K562 (cell line): ENCODE measurements around the gene ZC3H12C. TPM values are rescaled to one million over a fixed set of nuclear protein-coding genes. Genes with fewer than 3 reads are reported as not detected.

ENCODE experiments used
- ATAC-seq: fragments of 200-7000 bp; cut with Tn5 transposase; 3 replicates; pipeline ENCODE4 v1.9.1; 2020; ENCODE audit warnings: moderate library complexity
- BruUV-seq: library from RNA; stranded (reverse); fragments of 400-500 nt; replicated peaks from 2 replicates; lab custom pipeline; 2021; lab: Mats Ljungman, UMichigan
- CTCF ChIA-PET: fragments of 300-600 bp; formaldehyde crosslinking; extraction: SDS; loops from one replicate; lab custom pipeline; 2021; ENCODE audit warnings: low intra/inter-chr PET ratio; lab: Yijun Ruan, JAX
- POLR2A ChIA-PET: fragments of 300-600, 350-650 bp; sonication (Branson Sonifier 250); formaldehyde crosslinking; extraction: SDS; loops from one replicate; lab custom pipeline; 2021; ENCODE audit warnings: antibody characterized with exemption, inconsistent platforms; lab: Yijun Ruan, JAX
- DNase-seq, 4 experiments: peaks; one replicate each; pipeline versions ENCODE4 v3.0.0 to v3.0.0-alpha.2; 2011 to 2018; ENCODE audit warnings: low spot score in 3 of 4, mixed read lengths in 3 of 4; ENCODE audit errors: extremely low read depth in 1 of 4
- FAIRE-seq: peaks from 2 replicates; lab custom pipeline; 2011; peaks lifted over from hg19 to GRCh38; lab: Jason Lieb, UNC
- H2AFZ ChIP-seq: 2 replicates; pipeline ENCODE4 v1.6.0; 2011; ENCODE audit warnings: low read depth, low read length, control low read depth, inconsistent platforms
- H3K27ac ChIP-seq: fragments of 200-600 bp; 3 replicates; pipeline ENCODE4 v1.8.0; 2011; ENCODE audit warnings: low read depth, mild to moderate bottlenecking, control low read depth, inconsistent platforms, low read length, moderate library complexity, mixed read lengths; ENCODE audit errors: extremely low read depth
- H3K27me3 ChIP-seq, 2 experiments: fragments of 300-600 bp in 1 of 2; 2 replicates in 1 of 2; 3 replicates in 1 of 2; pipeline versions ENCODE4 v1.6.0 to v1.8.0; 2011; ENCODE audit warnings: inconsistent platforms in 2 of 2, low read length in 2 of 2, mild to moderate bottlenecking in 1 of 2, mixed read lengths in 1 of 2, moderate library complexity in 1 of 2; ENCODE audit not compliant: control insufficient read depth in 2 of 2, insufficient read depth in 2 of 2
- H3K36me3 ChIP-seq: fragments of 300-600 bp; 3 replicates; pipeline ENCODE4 v1.8.0; 2011; ENCODE audit warnings: mild to moderate bottlenecking, low read length, inconsistent platforms; ENCODE audit not compliant: control insufficient read depth, insufficient read depth
- H3K4me1 ChIP-seq, 2 experiments: fragments of 200-600 bp in 1 of 2; replicated peaks in 1 of 2; 2 replicates in 1 of 2; 3 replicates in 1 of 2; pipeline versions ENCODE4 v1.5.1 to v1.8.0; 2011; ENCODE audit warnings: inconsistent platforms in 2 of 2, low read length in 2 of 2, mild to moderate bottlenecking in 1 of 2, mixed read lengths in 1 of 2, moderate library complexity in 1 of 2; ENCODE audit not compliant: control insufficient read depth in 2 of 2, insufficient read depth in 2 of 2
- H3K4me2 ChIP-seq: 2 replicates; pipeline ENCODE4 v1.6.1; 2011; ENCODE audit warnings: low read length, control low read depth, inconsistent platforms, mixed read lengths; ENCODE audit not compliant: insufficient read depth
- H3K4me3 ChIP-seq: fragments of 200-600 bp; sonication (generic), shearing (Covaris generic); 2 replicates; pipeline ENCODE4 v1.5.1; 2016; ENCODE audit warnings: control low read depth, inconsistent platforms
- H3K79me2 ChIP-seq: fragments of 200-600 bp; 3 replicates; pipeline ENCODE4 v1.8.0; 2011; ENCODE audit warnings: low read length, inconsistent platforms; ENCODE audit not compliant: control insufficient read depth, insufficient read depth
- H3K9ac ChIP-seq, 2 experiments: 2 replicates each; pipeline versions ENCODE4 v1.6.0 to v1.6.1; 2011; ENCODE audit warnings: low read depth in 2 of 2, low read length in 2 of 2, control low read depth in 1 of 2, inconsistent platforms in 1 of 2, mild to moderate bottlenecking in 1 of 2, mixed read lengths in 1 of 2; ENCODE audit not compliant: insufficient read depth in 1 of 2
- H3K9me1 ChIP-seq: one replicate; pipeline ENCODE4 v1.6.0; 2011; ENCODE audit warnings: inconsistent platforms, mild to moderate bottlenecking, low read length, moderate library complexity; ENCODE audit not compliant: control insufficient read depth, insufficient read depth
- H3K9me3 ChIP-seq: replicated peaks from 2 replicates; pipeline ENCODE4 v1.5.1; 2011; ENCODE audit warnings: low read depth, low read length, inconsistent platforms; ENCODE audit not compliant: control insufficient read depth, insufficient read depth
- H4K20me1 ChIP-seq: replicated peaks from 2 replicates; pipeline ENCODE4 v1.6.1; 2011; ENCODE audit warnings: low read length, inconsistent platforms, mixed read lengths; ENCODE audit not compliant: control insufficient read depth, insufficient read depth
- ATF3 ChIP-seq, 2 experiments: fragments of 450-650 bp in 1 of 2; sonication (generic) in 1 of 2; formaldehyde crosslinking in 1 of 2; IDR thresholded peaks in 1 of 2; conservative IDR thresholded peaks in 1 of 2; 2 replicates each; pipeline versions ENCODE4 v1.6.1 to v1.8.1; 2016 to 2023; ENCODE audit warnings: mild to moderate bottlenecking in 2 of 2, moderate library complexity in 2 of 2, inconsistent platforms in 1 of 2, missing genetic modification reagents in 1 of 2
- CEBPB ChIP-seq: fragments of 450-650 bp; IDR thresholded peaks from 2 replicates; pipeline ENCODE4 v1.6.1; 2016; ENCODE audit warnings: missing genetic modification characterization, missing compliant biosample characterization
- DPF2 ChIP-seq: fragments of 450-650 bp; IDR thresholded peaks from 2 replicates; pipeline ENCODE4 v1.6.1; 2016
- FOSL1 ChIP-seq: fragments of 200-800 bp; sonication (Bioruptor generic); conservative IDR thresholded peaks from 2 replicates; pipeline ENCODE4 v1.6.1; 2016; ENCODE audit warnings: missing genetic modification characterization, missing compliant biosample characterization
- FOXK2 ChIP-seq, 2 experiments: fragments of 450-650 bp; IDR thresholded peaks in 1 of 2; conservative IDR thresholded peaks in 1 of 2; 2 replicates each; pipeline ENCODE4 v1.6.1; 2016; ENCODE audit warnings: low read depth in 2 of 2, mild to moderate bottlenecking in 1 of 2
- JUND ChIP-seq, 2 experiments: IDR thresholded peaks; 2 replicates in 1 of 2; 3 replicates in 1 of 2; pipeline ENCODE4 v1.6.1; 2011; ENCODE audit warnings: borderline replicate concordance in 2 of 2, low read depth in 2 of 2, low read length in 2 of 2, improper control_type of control experiment in 1 of 2, missing biosample characterization in 1 of 2, missing genetic modification characterization in 1 of 2, missing genetic modification reagents in 1 of 2
- SMAD2 ChIP-seq: fragments of 150-350 bp; IDR thresholded peaks from 2 replicates; pipeline ENCODE4 v1.6.1; 2014; ENCODE audit warnings: low read depth, mild to moderate bottlenecking, low read length
- SMARCA4 ChIP-seq: fragments of 450-650 bp; IDR thresholded peaks from 2 replicates; pipeline ENCODE4 v1.6.1; 2016
- TAL1 ChIP-seq: fragments of 450-650 bp; IDR thresholded peaks from 2 replicates; pipeline ENCODE4 v1.6.1; 2016; ENCODE audit warnings: mild to moderate bottlenecking
- ZBTB8A ChIP-seq: fragments of 450-650 bp; IDR thresholded peaks from 2 replicates; pipeline ENCODE4 v1.6.1; 2018; ENCODE audit warnings: mild to moderate bottlenecking, moderate library complexity; ENCODE audit not compliant: partially characterized antibody
- ZFP1 ChIP-seq: fragments of 450-650 bp; formaldehyde crosslinking; IDR thresholded peaks from 2 replicates; pipeline ENCODE4 v1.4.0; 2020; ENCODE audit warnings: mild to moderate bottlenecking, mixed read lengths
- ZNF175 ChIP-seq: fragments of 200-800 bp; sonication (Bioruptor generic); IDR thresholded peaks from 2 replicates; pipeline ENCODE4 v1.6.1; 2016; ENCODE audit warnings: low read depth, mild to moderate bottlenecking, missing genetic modification characterization, missing compliant biosample characterization
- ZNF311 ChIP-seq: fragments of 250-450 bp; sonication (Bioruptor Pico); IDR thresholded peaks from 2 replicates; pipeline ENCODE4 v1.4.0; 2020; ENCODE audit warnings: mild to moderate bottlenecking, moderate library complexity
- ZNF592 ChIP-seq: fragments of 450-650 bp; IDR thresholded peaks from 2 replicates; pipeline ENCODE4 v1.6.1; 2017; ENCODE audit warnings: antibody characterized with exemption, mild to moderate bottlenecking
- WGBS: fragments of 100-300 bp; shearing (Covaris generic); methylation state at CpG from one replicate; pipeline ENCODE4 v1.1.6; 2016; ENCODE audit warnings: low coverage, mixed read lengths; ENCODE audit not compliant: insufficient coverage; ENCODE audit errors: missing lambda C conversion rate; 5-methylcytosine and 5-hydroxymethylcytosine counted together
- in situ Hi-C: fragments of 300-500 bp; cut with MboI; formaldehyde crosslinking; loops from 4 replicates; pipeline ENCODE4 v1.15.0; 2018; ENCODE audit warnings: inconsistent platforms, mixed read lengths
- intact Hi-C: fragments of 100-400 bp; cut with micrococcal nuclease; formaldehyde crosslinking; loops from 2 replicates; pipeline ENCODE4 v1.14.2; 2022
- polyA plus RNA-seq, 8 experiments: library from polyadenylated mRNA; depleted of rRNA in 4 of 8; stranded (reverse) in 5 of 8; unstranded in 3 of 8; fragments of >200 nt; fragmentation: Nextera tagmentation in 2 of 8; fragmentation: Illumina TruSeq in 1 of 8; extraction: Ambion mirVana in 2 of 8; extraction: Trizol in 1 of 8; gene quantifications; 2 replicates each; pipeline versions ENCODE4 v1.2.1 to v1.2.3, GENCODE V29; 2011 to 2014; ENCODE audit warnings: inconsistent platforms in 1 of 8, missing spikeins in 1 of 8
- total RNA-seq, 7 experiments: library from RNA; depleted of rRNA in 6 of 7; stranded (reverse); fragments of >200 nt in 6 of 7; fragmentation: Illumina TruSeq in 2 of 7; extraction: Trizol in 2 of 7; gene quantifications; 2 replicates each; pipeline versions ENCODE4 v1.2.1 to v1.2.3, GENCODE V29; 2011 to 2021; ENCODE audit warnings: low replicate concordance in 1 of 7

ZC3H12C gene
- total and polyA plus RNA-seq, 9 of the 15 experiments (the other 6 are each of a cell fraction or from before 2014, with no cell fraction given), result 0.56 to 5.9 (median 3.3) TPM

GRCh38 chr11:110077831-110078325 is 15.3 kb upstream of the ZC3H12C start:
- Histone ChIP-seq H2AFZ (peak overlapping the region; percentile 67), H3K79me2 (no peaks in the 10 kb centered on the region), H3K27me3 (no peaks in the 10 kb centered on the region), H3K9ac (0 out of 4 replicates have a peak overlapping the region, but pooled peaks of 1 of the 2 experiments have one; percentile 8), H3K9me1 (no peaks in the 10 kb centered on the region), H3K4me2 (peak overlapping the region; percentile 54), H3K9me3 (peaks cover 4% of the 10 kb centered on the region; the same call in 1 of the 2 replicates), H3K27ac (peak overlapping the region; percentile 75), H3K36me3 (no peaks in the 10 kb centered on the region), H3K4me1 (peaks cover 0 to 43% of the 10 kb centered on the region in 2 experiments; a peak in 3 of 5 replicates), H4K20me1 (no peaks in the 10 kb centered on the region), H3K4me3 (no peak overlapping the region)
- 3% methylated on average over 6 of the region's 6 CpGs for WGBS
- in situ Hi-C loops, result no loop called here
- BruUV-seq, result no TSS peak
- ATAC-seq, result no peak; the same call in 2 of the 3 replicates
- POLR2A ChIA-PET, result no interaction called here
- FAIRE-seq, result no peak
- peak in 3 of 4 experiments; percentile 15 to 46 (median 19) for DNase-seq
- CTCF ChIA-PET, result no interaction called here
- TF ChIP-seq ZBTB8A, result no peak
- peak; percentile 42; the same call in 1 of the 2 replicates for TF ChIP-seq ZNF175
- peak; percentile 37; the same call in 1 of the 2 replicates for TF ChIP-seq ATF3 (IDR thresholded peaks at IDR 0.05)
- TF ChIP-seq ATF3 (CRISPR knock-in tag; conservative IDR thresholded peaks at IDR 0.05), result no peak
- 0 out of 2 replicates have a peak, but pooled peaks have one; percentile 33 for TF ChIP-seq ZFP1 (CRISPR knock-in tag)
- peak; percentile 91 for TF ChIP-seq ZNF311 (CRISPR knock-in tag)
- TF ChIP-seq JUND (IDR thresholded peaks at IDR 0.05; ENCODE audit: borderline replicate concordance, low read depth, low read length), result peak; percentile 32; the same call in 1 of the 2 replicates
- TF ChIP-seq JUND (tag; IDR thresholded peaks at IDR 0.05; ENCODE audit: borderline replicate concordance, low read depth, low read length), result no peak
- peak; percentile 52; the same call in 1 of the 2 replicates for TF ChIP-seq ZNF592
- TF ChIP-seq TAL1, result 0 out of 2 replicates have a peak, but pooled peaks have one; percentile 7
- peak; percentile 82 for TF ChIP-seq FOSL1 (tag)
- no peak for TF ChIP-seq CEBPB (tag)
- no peak for TF ChIP-seq SMAD2
- TF ChIP-seq SMARCA4, result 0 out of 2 replicates have a peak, but pooled peaks have one; percentile 24
- no peak for TF ChIP-seq FOXK2 (conservative IDR thresholded peaks at IDR 0.05 in 1 of 2, IDR thresholded peaks at IDR 0.05 in 1 of 2; ENCODE audit: low read depth in 2 of 2)
- peak; percentile 24; the same call in 1 of the 2 replicates for TF ChIP-seq DPF2
- intact Hi-C loops, result no loop called here
